Endodermal cell (in vitro differentiated cells): ENCODE measurements around the gene NFE2. TPM values are rescaled to one million over a fixed set of nuclear protein-coding genes. Genes with fewer than 3 reads are reported as not detected.

Source experiments
- DNase-seq: peaks from one replicate; pipeline ENCODE4 v3.0.0-alpha.2; 2017
- H3K27ac ChIP-seq: 2 replicates; pipeline ENCODE4 v1.5.1; 2013; ENCODE audit warnings: mild to moderate bottlenecking, low read depth, low read length, moderate library complexity
- H3K27me3 ChIP-seq: 2 replicates; pipeline ENCODE4 v1.6.1; 2013; ENCODE audit warnings: mild to moderate bottlenecking, low read length, moderate library complexity; ENCODE audit not compliant: insufficient read depth, control insufficient read depth, poor library complexity, severe bottlenecking
- H3K36me3 ChIP-seq: 2 replicates; pipeline ENCODE4 v1.7.0; 2013; ENCODE audit warnings: mild to moderate bottlenecking, low read length, moderate library complexity; ENCODE audit not compliant: control insufficient read depth, insufficient read depth
- H3K4me1 ChIP-seq: one replicate; pipeline ENCODE4 v1.7.0; 2013; ENCODE audit warnings: low read length; ENCODE audit not compliant: control insufficient read depth, insufficient read depth
- H3K4me3 ChIP-seq: 2 replicates; pipeline ENCODE4 v1.5.1; 2013; ENCODE audit warnings: mild to moderate bottlenecking, low read length, moderate library complexity
- H3K9ac ChIP-seq: 2 replicates; pipeline ENCODE4 v1.6.1; 2013; ENCODE audit warnings: mild to moderate bottlenecking, low read length, moderate library complexity; ENCODE audit not compliant: poor library complexity, severe bottlenecking; ENCODE audit errors: extremely low read depth
- H3K9me3 ChIP-seq: 2 replicates; pipeline ENCODE4 v1.6.1; 2013; ENCODE audit warnings: mild to moderate bottlenecking, low read length, moderate library complexity; ENCODE audit not compliant: control insufficient read depth
- H3K27ac Mint-ChIP-seq: 2 replicates; pipeline ENCODE4 v1.8.0; 2020; ENCODE audit warnings: mixed read lengths
- H3K27me3 Mint-ChIP-seq: 2 replicates; pipeline ENCODE4 v1.8.0; 2021; ENCODE audit warnings: mild to moderate bottlenecking, mixed read lengths; ENCODE audit not compliant: insufficient read depth
- H3K36me3 Mint-ChIP-seq: 2 replicates; pipeline ENCODE4 v1.8.0; 2020; ENCODE audit warnings: low read depth, mixed read lengths
- H3K4me1 Mint-ChIP-seq: 2 replicates; pipeline ENCODE4 v1.8.0; 2020; ENCODE audit warnings: mixed read lengths
- H3K4me3 Mint-ChIP-seq: 2 replicates; pipeline ENCODE4 v1.8.0; 2020; ENCODE audit warnings: mild to moderate bottlenecking, moderate library complexity, mixed read lengths
- H3K9me3 Mint-ChIP-seq: 2 replicates; pipeline ENCODE4 v1.8.0; 2020; ENCODE audit warnings: mild to moderate bottlenecking, mixed read lengths
- CTCF ChIP-seq: fragments of 200-600 bp; sonication (generic); conservative IDR thresholded peaks from 2 replicates; pipeline ENCODE4 v1.5.0; 2021; ENCODE audit warnings: antibody characterized with exemption, mild to moderate bottlenecking
- WGBS, 2 experiments: methylation state at CpG; one replicate each; pipeline versions ENCODE4 v1.1.5 to v1.1.7; 2013; ENCODE audit warnings: missing lambda C conversion rate in 2 of 2, mixed read lengths in 1 of 2; ENCODE audit not compliant: insufficient coverage in 1 of 2, insufficient read length in 1 of 2; 5-methylcytosine and 5-hydroxymethylcytosine counted together
- microRNA-seq: library from miRNA; unstranded; fragments of <30 nt; microRNA quantifications from one replicate; pipeline ENCODE4 v1.2.0, GENCODE V29; 2020; ENCODE audit warnings: borderline microRNAs expressed
- total RNA-seq, 2 donors: library from RNA; stranded (reverse); fragmentation: NEBNext Ultra II Directional in 1 of 2; extraction: Animal tissue kit (Norgen Biotek cat#: 25700) in 1 of 2; gene quantifications; 2 replicates in 1 of 2; 3 replicates in 1 of 2; pipeline ENCODE4 v1.2.1, GENCODE V29; 2021

NFE2 gene
- total RNA-seq, 2 donors from 2014 or later, result 2.7 TPM

- H3K9me3 Mint-ChIP-seq, result no peaks in the 10 kb centered on the region
- H3K27me3 Mint-ChIP-seq, result no peaks in the 10 kb centered on the region
- WGBS, 2 experiments, result 94% methylated on average over 3 to 4 of the region's 6 CpGs
- peaks cover 73% of the 10 kb centered on the region for H3K36me3 Mint-ChIP-seq
- H3K36me3 ChIP-seq, result peaks cover 78% of the 10 kb centered on the region
- H3K27ac ChIP-seq, result no peak overlapping the region
- no peak for TF ChIP-seq CTCF
- H3K4me3 Mint-ChIP-seq, result no peak overlapping the region
- no peak overlapping the region for H3K27ac Mint-ChIP-seq
- no peak overlapping the region for H3K9ac ChIP-seq
- DNase-seq, result no peak
- no peaks in the 10 kb centered on the region for H3K4me1 Mint-ChIP-seq
- no peaks in the 10 kb centered on the region for H3K9me3 ChIP-seq
- H3K27me3 ChIP-seq, result no peaks in the 10 kb centered on the region
- no peak overlapping the region for H3K4me3 ChIP-seq
- no peaks in the 10 kb centered on the region for H3K4me1 ChIP-seq
These were observed 54.7 kb downstream of the NFE2 start for GRCh38 chr12:54246011-54246641.

Small RNA genes lying within 50 kb of the gene (microRNA-seq; reads per million reads assigned to microRNA genes)
- 38.0 reads per million, percentile 64 among the genes with 10 or more reads in this experiment for gene MIR148B

Other genes starting within 250 kb of the NFE2 start
- not detected for gene HOXC4, start 247.2 kb downstream of the NFE2 start, total RNA-seq
- gene SMUG1, start 112.0 kb downstream of the NFE2 start, total RNA-seq, result 10 to 100 TPM; 32.4 to 37.2 TPM
- 100 to 1,000 TPM; 230 to 341 TPM for gene CBX5, start 20.9 kb downstream of the NFE2 start, total RNA-seq
- gene HNRNPA1, start 20.3 kb downstream of the NFE2 start, total RNA-seq, result 1,000 to 10,000 TPM; 2,414 to 2,488 TPM
- 100 to 1,000 TPM; 153 to 183 TPM for gene COPZ1, start 24.1 kb upstream of the NFE2 start, total RNA-seq
- not detected for gene GPR84, start 63.5 kb upstream of the NFE2 start, total RNA-seq
- gene ZNF385A, start 83.7 kb upstream of the NFE2 start, total RNA-seq, result 10 to 100 TPM; 10.5 to 16.3 TPM
- gene ITGA5, start 118.3 kb upstream of the NFE2 start, total RNA-seq, result 100 to 1,000 TPM; 189 to 243 TPM
- not detected for gene GTSF1, start 172.6 kb upstream of the NFE2 start, total RNA-seq
- gene NCKAP1L, start 196.7 kb upstream of the NFE2 start, total RNA-seq, result 1 to 10 TPM; 2.1 to 2.5 TPM
- gene PDE1B, start 248.6 kb upstream of the NFE2 start, total RNA-seq, result 1 to 10 TPM; 1.1 to 1.6 TPM